BJ (cell line): ENCODE results near the gene SGPP1. TPM values are rescaled to one million over a fixed set of nuclear protein-coding genes. Genes with fewer than 3 reads are reported as not detected.

Source experiments
- CTCF ChIA-PET: fragments of 350-600 bp; formaldehyde crosslinking; extraction: SDS; loops from one replicate; lab custom pipeline; 2021; ENCODE audit warnings: antibody characterized with exemption, inconsistent platforms; lab: Yijun Ruan, JAX
- POLR2A ChIA-PET: fragments of 300-600 bp; sonication (Branson Sonifier 250); formaldehyde crosslinking; extraction: SDS; loops from one replicate; lab custom pipeline; 2021; ENCODE audit warnings: antibody characterized with exemption; lab: Charles Lee
- DNase-seq: peaks from one replicate; pipeline ENCODE4 v3.0.0-alpha.2; 2011; ENCODE audit warnings: low read depth
- H3K27me3 ChIP-seq: 2 replicates; pipeline ENCODE4 v1.6.0; 2011; ENCODE audit warnings: low read length; ENCODE audit not compliant: control insufficient read depth, insufficient read depth
- H3K36me3 ChIP-seq: 2 replicates; pipeline ENCODE4 v1.5.1; 2011; ENCODE audit warnings: low read length; ENCODE audit not compliant: control insufficient read depth, insufficient read depth
- H3K4me3 ChIP-seq: 2 replicates; pipeline ENCODE4 v1.5.1; 2011; ENCODE audit warnings: low read depth, mild to moderate bottlenecking, control low read depth, low read length
- polyA plus RNA-seq: library from polyadenylated mRNA; depleted of rRNA; stranded (reverse); fragments of >200 nt; gene quantifications from 2 replicates; pipeline ENCODE4 v1.2.3, GENCODE V29; 2011
- TF ChIP-seq, protein P1 (sequence below): IDR thresholded peaks from 2 replicates; pipeline ENCODE4 v1.5.1; 2011; ENCODE audit warnings: low read depth, mild to moderate bottlenecking, control low read depth, inconsistent platforms, low read length, moderate library complexity; ENCODE audit not compliant: insufficient read depth

Gene SGPP1
- polyA plus RNA-seq, 1 experiment = 8.9 TPM

DNA sequence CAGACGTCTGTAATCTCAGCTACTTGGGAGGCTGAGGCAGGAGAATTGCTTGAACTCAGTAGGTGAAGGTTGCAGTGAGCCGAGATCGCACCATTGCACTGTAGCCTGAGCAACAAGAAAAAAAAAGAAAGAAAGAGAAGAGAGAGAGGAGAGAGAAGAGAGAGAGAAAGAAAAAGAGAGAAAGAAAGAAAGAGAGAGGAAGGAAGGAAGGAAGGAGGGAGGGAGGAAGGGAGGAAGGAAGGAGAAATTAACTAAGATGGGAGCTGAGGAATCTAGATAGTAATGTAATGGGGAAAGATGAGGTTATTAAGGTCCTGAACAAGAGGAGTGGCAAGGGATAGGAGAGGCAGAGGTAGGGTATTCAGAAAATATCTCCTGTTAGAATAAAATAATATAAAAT is 17.4 kb upstream of the SGPP1 start:
- Histone ChIP-seq H3K4me3 (no peak overlapping the region), H3K27me3 (0 out of 2 replicates have a peak, but pooled peaks cover 1% of the 10 kb centered on the region), H3K36me3 (no peaks in the 10 kb centered on the region)
- TF ChIP-seq, protein P1, sequence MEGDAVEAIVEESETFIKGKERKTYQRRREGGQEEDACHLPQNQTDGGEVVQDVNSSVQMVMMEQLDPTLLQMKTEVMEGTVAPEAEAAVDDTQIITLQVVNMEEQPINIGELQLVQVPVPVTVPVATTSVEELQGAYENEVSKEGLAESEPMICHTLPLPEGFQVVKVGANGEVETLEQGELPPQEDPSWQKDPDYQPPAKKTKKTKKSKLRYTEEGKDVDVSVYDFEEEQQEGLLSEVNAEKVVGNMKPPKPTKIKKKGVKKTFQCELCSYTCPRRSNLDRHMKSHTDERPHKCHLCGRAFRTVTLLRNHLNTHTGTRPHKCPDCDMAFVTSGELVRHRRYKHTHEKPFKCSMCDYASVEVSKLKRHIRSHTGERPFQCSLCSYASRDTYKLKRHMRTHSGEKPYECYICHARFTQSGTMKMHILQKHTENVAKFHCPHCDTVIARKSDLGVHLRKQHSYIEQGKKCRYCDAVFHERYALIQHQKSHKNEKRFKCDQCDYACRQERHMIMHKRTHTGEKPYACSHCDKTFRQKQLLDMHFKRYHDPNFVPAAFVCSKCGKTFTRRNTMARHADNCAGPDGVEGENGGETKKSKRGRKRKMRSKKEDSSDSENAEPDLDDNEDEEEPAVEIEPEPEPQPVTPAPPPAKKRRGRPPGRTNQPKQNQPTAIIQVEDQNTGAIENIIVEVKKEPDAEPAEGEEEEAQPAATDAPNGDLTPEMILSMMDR = no peak
- ChIA-PET CTCF (interaction anchor here (0.6 to 1.8 kb wide), 2 partner anchors 10 to 25 kb away, joined by 3 to 8 read pairs; no protein-coding TSS in a partner anchor), POLR2A (no interaction called here)
- DNase-seq = no peak

DNA sequence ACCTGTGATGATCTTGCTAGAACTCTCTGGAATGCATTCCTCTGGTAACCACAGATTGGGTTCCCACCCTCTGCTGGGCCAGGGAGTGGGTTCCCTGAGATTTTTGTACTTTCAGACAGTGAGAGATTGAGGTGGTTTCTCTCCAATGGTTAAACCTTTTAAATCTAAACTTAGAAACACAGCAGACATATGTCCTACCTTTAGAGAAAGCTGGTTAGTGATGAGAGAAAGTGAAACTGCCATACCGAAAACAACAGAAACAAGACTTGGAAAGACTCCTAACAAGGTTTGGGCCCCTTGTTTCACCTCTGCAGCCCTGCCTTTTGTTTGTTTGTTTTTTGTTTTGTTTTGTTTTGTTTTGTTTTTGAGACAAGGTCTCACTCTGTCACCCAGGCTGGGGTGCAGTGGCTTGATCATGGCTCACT is 9.7 kb upstream of the SGPP1 start:
- H3K36me3 ChIP-seq = no peaks in the 10 kb centered on the region
- no peak for DNase-seq
- TF ChIP-seq, protein P1 = no peak
- ChIA-PET POLR2A (no interaction called here), CTCF (no interaction called here)
- H3K4me3 ChIP-seq = no peak overlapping the region
- H3K27me3 ChIP-seq = peaks cover 4% of the 10 kb centered on the region; the same call in 1 of the 2 replicates

GRCh38 chr14:63735720-63736119 is 7.9 kb upstream of the SGPP1 start:
- H3K27me3 ChIP-seq = peaks cover 4% of the 10 kb centered on the region
- H3K36me3 ChIP-seq = no peaks in the 10 kb centered on the region
- no peak for DNase-seq
- no peak overlapping the region for H3K4me3 ChIP-seq
- ChIA-PET CTCF (no interaction called here), POLR2A (no interaction called here)
- TF ChIP-seq, protein P1 = no peak

DNA sequence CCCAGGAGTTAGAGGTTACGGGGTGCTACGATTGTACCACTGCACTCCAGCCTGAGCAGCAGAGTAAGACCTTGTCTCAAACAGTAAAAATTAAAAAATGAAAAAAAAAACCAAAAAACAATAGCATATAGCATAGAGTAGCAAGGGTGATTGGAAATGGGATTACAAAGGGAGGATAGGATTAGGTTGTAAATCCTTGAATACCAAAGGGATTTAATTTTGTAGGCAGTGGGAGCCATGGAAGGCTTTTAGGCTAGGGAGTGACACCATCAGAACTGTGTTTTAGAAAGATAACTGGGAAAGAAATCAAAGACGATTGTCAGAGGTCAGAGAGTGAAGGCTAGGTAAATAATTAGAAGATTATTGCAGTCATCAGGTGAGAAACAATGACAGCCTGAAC is 2.8 kb upstream of the SGPP1 start:
- POLR2A ChIA-PET = no interaction called here
- TF ChIP-seq, protein P1 = no peak
- no peak overlapping the region for H3K4me3 ChIP-seq
- CTCF ChIA-PET = no interaction called here
- no peaks in the 10 kb centered on the region for H3K36me3 ChIP-seq
- H3K27me3 ChIP-seq = no peaks in the 10 kb centered on the region; the same call in none of the 2 replicates
- DNase-seq = no peak

DNA sequence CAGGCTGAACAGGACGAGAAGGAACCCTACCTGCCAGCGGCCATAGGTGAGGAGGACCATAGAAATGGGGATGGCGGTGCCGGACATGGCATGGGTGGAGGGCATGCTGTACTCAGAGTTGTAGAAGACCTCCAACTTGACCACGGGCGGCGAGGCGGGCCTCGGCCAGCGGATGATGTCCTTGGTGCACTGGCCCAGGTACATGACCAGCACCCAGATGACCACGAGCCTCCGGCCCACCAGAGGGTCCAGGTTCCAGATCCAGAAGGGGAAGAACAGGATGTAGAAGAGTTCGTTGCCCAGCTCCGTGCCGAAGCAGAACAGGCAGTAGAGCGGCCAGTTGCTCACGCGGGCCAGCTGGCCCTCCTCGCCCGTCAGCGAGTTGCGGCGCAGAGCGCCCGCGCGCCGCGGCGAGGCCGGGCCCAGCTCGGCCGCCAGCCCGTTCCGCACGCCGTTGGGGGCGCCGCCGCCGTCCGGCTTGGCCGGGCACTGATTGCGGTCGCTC is 582 bp downstream of the SGPP1 start:
- TF ChIP-seq, protein P1 = no peak
- no peak for DNase-seq
- Histone ChIP-seq H3K27me3 (no peaks in the 10 kb centered on the region; the same call in none of the 2 replicates), H3K36me3 (no peaks in the 10 kb centered on the region), H3K4me3 (peak overlapping the region; percentile 95)
- ChIA-PET CTCF (interaction anchor here (0.9 to 2.2 kb wide), 3 partner anchors 17 to 285 kb away, joined by 3 to 6 read pairs (median 5); no protein-coding TSS in a partner anchor), POLR2A (no interaction called here)
